Measurements from ENCODE around the gene NHS.

GRCh38 chrX:17622331-17622730, 247.3 kb downstream of the NHS start:
- TF ChIP-seq EZH2 (IDR thresholded peaks at IDR 0.05; ENCODE audit: low read length) (no peak), CTCF (optimal IDR thresholded peaks at IDR 0.05 in 1 of 3, IDR thresholded peaks at IDR 0.05 in 1 of 3, conservative IDR thresholded peaks at IDR 0.05 in 1 of 3; ENCODE audit: extremely low read depth in 1 of 3, insufficient read depth in 2 of 3, low read length in 3 of 3) (no peak)
